ENCODE measurements around the gene GATA3. TPM values are rescaled to one million over a fixed set of nuclear protein-coding genes. Genes with fewer than 3 reads are reported as not detected.

The GATA3 gene
- total RNA-seq, 4 donors from 2014 or later: 0.12 to 0.61 (median 0.58) TPM

DNA sequence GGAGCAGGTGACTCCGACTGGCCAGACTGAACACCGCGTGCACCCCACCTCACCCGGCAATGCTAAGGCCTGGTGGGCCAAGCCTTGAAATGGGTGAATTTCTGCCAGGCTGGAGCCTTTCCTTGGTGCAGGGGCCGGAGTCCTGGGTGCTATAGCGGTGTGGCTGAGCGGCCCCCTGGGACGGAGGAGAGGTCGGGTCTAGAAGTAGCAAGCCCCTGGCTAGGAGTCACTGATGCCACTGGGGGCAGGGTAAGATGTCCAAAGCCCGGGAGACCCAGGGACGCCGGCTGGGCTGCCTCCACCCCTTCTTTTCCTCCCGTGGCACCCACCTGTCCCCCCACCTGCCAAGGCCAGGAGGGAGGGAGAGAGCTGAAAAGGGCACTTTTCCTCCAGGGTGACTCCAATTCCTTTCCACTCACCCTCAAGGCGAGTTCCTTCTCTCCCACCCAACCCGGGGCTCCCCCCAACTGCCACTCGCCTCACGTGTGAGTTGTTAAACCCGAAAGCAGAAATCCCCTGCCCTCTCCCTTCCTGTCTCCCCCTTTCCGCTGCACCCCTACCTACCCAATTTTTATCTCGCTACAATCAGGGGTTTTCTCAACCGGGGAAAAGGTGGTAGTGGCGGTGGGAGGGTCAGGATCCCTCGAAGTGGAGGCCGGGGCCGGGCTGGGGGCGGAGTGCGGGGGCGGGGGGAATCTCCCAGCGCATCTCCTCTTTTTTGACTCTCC, 6.0 kb upstream of the GATA3 start:
- ATAC-seq (no peak), DNase-seq (no peak)
- no peak for TF ChIP-seq CTCF (IDR thresholded peaks at IDR 0.05 in 4 of 5, conservative IDR thresholded peaks at IDR 0.05 in 1 of 5)
- no peak for TF ChIP-seq POLR2A (IDR thresholded peaks at IDR 0.05)
- H3K4me3 ChIP-seq: no peak overlapping the region
- no peaks in the 10 kb centered on the region for H3K36me3 ChIP-seq
- peaks cover 98 to 100% (median 100%) of the 10 kb centered on the region in 3 donors for H3K27me3 ChIP-seq
- no peak overlapping the region for H3K27ac ChIP-seq
- in situ Hi-C loops (cut with MboI; ENCODE audit: low sequenced_read_pairs in 4 of 4): no loop called here
- intact Hi-C loops (cut with DNase I; ENCODE audit: low total_unique reads): no loop called here
- peaks cover 31 to 40% of the 10 kb centered on the region in 2 donors for H3K4me1 ChIP-seq
- no peaks in the 10 kb centered on the region for H3K9me3 ChIP-seq

DNA sequence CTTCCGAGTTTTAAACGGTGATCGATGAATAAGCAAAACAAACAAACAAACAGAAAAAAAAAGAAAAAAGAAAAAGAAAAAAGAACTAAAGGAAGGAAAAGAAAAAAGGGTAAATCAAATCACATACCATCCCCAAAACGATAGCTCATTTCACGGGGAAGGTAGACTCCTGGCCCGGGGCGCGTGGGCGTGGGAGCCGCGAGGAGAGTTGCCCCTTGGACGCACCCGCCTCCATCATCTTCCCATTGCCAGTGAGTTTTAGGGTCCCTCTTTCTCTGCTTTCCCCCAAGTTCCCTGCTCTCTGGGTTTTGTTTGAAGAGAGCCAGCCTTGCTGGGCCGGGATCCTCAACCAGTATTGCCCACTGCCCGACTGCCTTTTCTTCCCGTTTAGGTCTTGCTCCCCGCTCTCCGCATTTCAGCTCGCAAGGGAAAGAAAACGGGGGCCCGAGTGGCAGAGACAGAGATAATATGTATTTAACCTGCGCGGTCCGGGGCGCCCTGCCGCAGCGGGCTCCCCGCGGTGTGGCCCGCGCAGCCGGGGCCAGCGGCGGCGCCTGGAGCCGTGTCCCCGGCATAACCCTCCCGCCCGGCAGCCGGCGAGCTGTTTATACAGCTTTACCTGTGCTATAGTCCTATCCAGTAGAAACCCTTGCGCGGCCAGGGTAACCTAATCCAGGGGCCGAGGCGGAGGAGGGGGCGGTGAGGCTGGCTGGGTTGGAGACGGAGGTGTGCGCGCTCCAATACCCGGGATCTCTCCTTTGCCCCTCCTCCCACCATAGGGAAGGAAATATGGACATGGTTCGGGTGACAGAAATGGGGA, 5.2 kb upstream of the GATA3 start:
- no peaks in the 10 kb centered on the region for H3K36me3 ChIP-seq
- TF ChIP-seq POLR2A (IDR thresholded peaks at IDR 0.05): no peak
- no peak for TF ChIP-seq CTCF (IDR thresholded peaks at IDR 0.05 in 4 of 5, conservative IDR thresholded peaks at IDR 0.05 in 1 of 5)
- DNase-seq (no peak), ATAC-seq (no peak)
- H3K9me3 ChIP-seq: no peaks in the 10 kb centered on the region
- H3K27ac ChIP-seq: no peak overlapping the region
- intact Hi-C loops (cut with DNase I; ENCODE audit: low total_unique reads): no loop called here
- peaks cover 34 to 46% of the 10 kb centered on the region in 2 donors for H3K4me1 ChIP-seq
- in situ Hi-C loops (cut with MboI; ENCODE audit: low sequenced_read_pairs in 4 of 4): no loop called here
- peaks cover 98 to 100% (median 100%) of the 10 kb centered on the region in 3 donors for H3K27me3 ChIP-seq
- H3K4me3 ChIP-seq: peak overlapping the region; percentile 40 to 76 (median 46)

GRCh38 chr10:8049865-8050555, 4.5 kb upstream of the GATA3 start:
- no peak for DNase-seq
- H3K27me3 ChIP-seq: peaks cover 96 to 100% (median 98%) of the 10 kb centered on the region in 3 donors
- no peak overlapping the region for H3K27ac ChIP-seq
- ATAC-seq: no peak
- no peaks in the 10 kb centered on the region for H3K36me3 ChIP-seq
- H3K4me3 ChIP-seq: peak overlapping the region; percentile 40 to 76 (median 46)
- no peaks in the 10 kb centered on the region for H3K9me3 ChIP-seq
- H3K4me1 ChIP-seq: peaks cover 27 to 46% of the 10 kb centered on the region in 2 donors
- intact Hi-C loops (cut with DNase I; ENCODE audit: low total_unique reads) (no loop called here), in situ Hi-C loops (cut with MboI; ENCODE audit: low sequenced_read_pairs in 4 of 4) (no loop called here)
- TF ChIP-seq POLR2A (IDR thresholded peaks at IDR 0.05) (no peak), CTCF (IDR thresholded peaks at IDR 0.05 in 4 of 5, conservative IDR thresholded peaks at IDR 0.05 in 1 of 5) (no peak)

DNA sequence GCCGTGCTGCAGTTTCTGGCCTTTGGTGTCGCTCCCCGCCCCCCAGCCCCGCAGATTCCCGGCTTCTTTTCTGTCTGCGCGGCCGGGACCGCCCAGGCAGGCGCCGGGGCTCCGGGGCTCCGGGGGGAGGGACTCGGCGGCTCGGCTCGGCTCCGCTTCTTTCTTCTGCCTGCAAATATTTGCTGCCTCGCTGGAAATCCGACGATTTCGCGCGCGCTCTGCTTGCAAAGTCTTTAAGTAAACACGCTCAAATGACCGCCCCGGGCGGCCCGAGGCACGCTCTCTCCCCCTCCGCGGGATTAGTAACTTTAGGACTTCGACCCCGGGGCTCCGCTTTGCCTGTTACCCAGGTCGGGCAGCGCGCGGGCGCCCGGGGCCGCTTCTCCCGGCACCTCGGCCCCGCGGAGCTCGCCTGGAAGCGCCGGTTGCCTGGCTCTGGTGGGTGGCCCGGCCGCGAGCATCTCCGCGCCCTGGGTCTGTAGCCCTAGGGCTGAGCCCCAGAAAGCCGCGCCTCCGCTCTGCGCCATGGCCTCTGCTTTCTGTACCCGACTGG, 3.9 kb upstream of the GATA3 start:
- Histone ChIP-seq H3K4me1 (peaks cover 27 to 40% of the 10 kb centered on the region in 2 donors), H3K9me3 (no peaks in the 10 kb centered on the region), H3K4me3 (peak overlapping the region; percentile 40 to 76 (median 46)), H3K27me3 (peaks cover 96 to 100% (median 98%) of the 10 kb centered on the region in 3 donors), H3K36me3 (no peaks in the 10 kb centered on the region), H3K27ac (no peak overlapping the region)
- TF ChIP-seq CTCF (IDR thresholded peaks at IDR 0.05 in 4 of 5, conservative IDR thresholded peaks at IDR 0.05 in 1 of 5) (no peak), POLR2A (IDR thresholded peaks at IDR 0.05) (no peak)
- in situ Hi-C loops (cut with MboI; ENCODE audit: low sequenced_read_pairs in 4 of 4) (no loop called here), intact Hi-C loops (cut with DNase I; ENCODE audit: low total_unique reads) (no loop called here)
- no peak for DNase-seq
- no peak for ATAC-seq

Data from gastrocnemius medialis (tissue), 4 donors.